CD14-positive monocyte (primary cell): Measurements from ENCODE around the gene RBM46. TPM values are rescaled to one million over a fixed set of nuclear protein-coding genes. Genes with fewer than 3 reads are reported as not detected.

ENCODE experiments used
- DNase-seq, 3 donors: peaks; one replicate each; pipeline ENCODE4 v3.0.0-alpha.2; 2011 to 2022
- H2AFZ ChIP-seq: 2 replicates; pipeline ENCODE4 v1.6.0; 2012; ENCODE audit warnings: mild to moderate bottlenecking, low read depth, low read length, inconsistent platforms; ENCODE audit not compliant: insufficient read depth, poor library complexity, severe bottlenecking
- H3K27ac ChIP-seq, 2 donors: 1 replicate in 1 of 2; 2 replicates in 1 of 2; pipeline ENCODE4 v1.5.1; 2012 to 2013; ENCODE audit warnings: low read length in 2 of 2, control low read depth in 1 of 2, inconsistent platforms in 1 of 2, low read depth in 1 of 2, mild to moderate bottlenecking in 1 of 2
- H3K27me3 ChIP-seq, 2 donors: one replicate each; pipeline versions ENCODE4 v1.6.0 to v1.6.1; 2011 to 2013; ENCODE audit warnings: low read length in 2 of 2; ENCODE audit not compliant: control insufficient read depth in 2 of 2, insufficient read depth in 2 of 2
- H3K36me3 ChIP-seq, 2 donors: replicated peaks in 1 of 2; 1 replicate in 1 of 2; 2 replicates in 1 of 2; pipeline versions ENCODE4 v1.5.1 to v1.6.1; 2012 to 2013; ENCODE audit warnings: low read length in 2 of 2, control low read depth in 1 of 2, inconsistent platforms in 1 of 2, mild to moderate bottlenecking in 1 of 2; ENCODE audit not compliant: insufficient read depth in 2 of 2, control insufficient read depth in 1 of 2
- H3K4me1 ChIP-seq, 2 donors: 1 replicate in 1 of 2; 2 replicates in 1 of 2; pipeline versions ENCODE4 v1.5.1 to v1.6.1; 2012 to 2013; ENCODE audit warnings: low read length in 2 of 2, control low read depth in 1 of 2, inconsistent platforms in 1 of 2, mild to moderate bottlenecking in 1 of 2, moderate library complexity in 1 of 2; ENCODE audit not compliant: insufficient read depth in 2 of 2, control insufficient read depth in 1 of 2
- H3K4me2 ChIP-seq: replicated peaks from 2 replicates; pipeline ENCODE3; 2012; ENCODE audit warnings: low read length, moderate library complexity, mild to moderate bottlenecking; ENCODE audit not compliant: poor library complexity, severe bottlenecking; ENCODE audit errors: extremely low read depth
- H3K4me3 ChIP-seq, 3 experiments: fragments of 200-600 bp in 1 of 3; sonication (generic) in 1 of 3; replicated peaks in 1 of 3; 1 replicate in 2 of 3; 2 replicates in 1 of 3; pipeline ENCODE4 v1.5.1; 2011 to 2013; ENCODE audit warnings: low read length in 3 of 3, mild to moderate bottlenecking in 3 of 3, control low read depth in 2 of 3, low read depth in 2 of 3, inconsistent platforms in 1 of 3, moderate library complexity in 1 of 3
- H3K79me2 ChIP-seq: 2 replicates; pipeline ENCODE4 v1.6.0; 2012; ENCODE audit warnings: mild to moderate bottlenecking, control low read depth, inconsistent platforms, low read length, moderate library complexity; ENCODE audit not compliant: insufficient read depth
- H3K9ac ChIP-seq: 2 replicates; pipeline ENCODE4 v1.6.0; 2017; ENCODE audit warnings: low read length, mild to moderate bottlenecking; ENCODE audit not compliant: insufficient read depth, poor library complexity, severe bottlenecking
- H3K9me3 ChIP-seq, 2 donors: replicated peaks in 1 of 2; 1 replicate in 1 of 2; 2 replicates in 1 of 2; pipeline versions ENCODE4 v1.5.1 to v1.6.1; 2012 to 2013; ENCODE audit warnings: low read length in 2 of 2, control low read depth in 1 of 2; ENCODE audit not compliant: control insufficient read depth in 1 of 2, insufficient read depth in 1 of 2
- H4K20me1 ChIP-seq: 2 replicates; pipeline ENCODE4 v1.6.0; 2012; ENCODE audit warnings: mild to moderate bottlenecking, low read length, control low read depth, moderate library complexity; ENCODE audit not compliant: insufficient read depth
- H3K27ac Mint-ChIP-seq, 7 donors: one replicate each; pipeline ENCODE4 v1.8.0; 2020; ENCODE audit warnings: mild to moderate bottlenecking in 7 of 7, mixed read lengths in 7 of 7, moderate library complexity in 6 of 7, inconsistent platforms in 2 of 7
- H3K27me3 Mint-ChIP-seq, 3 donors: one replicate each; pipeline ENCODE4 v1.8.0; 2021 to 2022; ENCODE audit warnings: low read depth in 3 of 3, mild to moderate bottlenecking in 3 of 3, mixed read lengths in 3 of 3, moderate library complexity in 3 of 3, inconsistent platforms in 1 of 3
- H3K36me3 Mint-ChIP-seq, 2 donors: one replicate each; pipeline ENCODE4 v1.8.0; 2020; ENCODE audit warnings: mixed read lengths in 2 of 2, inconsistent platforms in 1 of 2, mild to moderate bottlenecking in 1 of 2
- H3K4me1 Mint-ChIP-seq: one replicate; pipeline ENCODE4 v1.8.0; 2020; ENCODE audit warnings: mild to moderate bottlenecking, mixed read lengths
- H3K4me3 Mint-ChIP-seq, 2 donors: one replicate each; pipeline ENCODE4 v1.8.0; 2020; ENCODE audit warnings: mild to moderate bottlenecking in 2 of 2, mixed read lengths in 2 of 2, moderate library complexity in 1 of 2
- H3K9me3 Mint-ChIP-seq, 7 donors: one replicate each; pipeline ENCODE4 v1.8.0; 2020 to 2022; ENCODE audit warnings: mixed read lengths in 7 of 7, mild to moderate bottlenecking in 6 of 7, moderate library complexity in 6 of 7, inconsistent platforms in 2 of 7
- WGBS: methylation state at CpG from one replicate; pipeline ENCODE4 v1.1.5; 2013; ENCODE audit warnings: missing lambda C conversion rate; ENCODE audit not compliant: insufficient coverage; 5-methylcytosine and 5-hydroxymethylcytosine counted together
- intact Hi-C, 2 donors: fragments of 100-400 bp; cut with micrococcal nuclease; formaldehyde crosslinking; loops; one replicate each; pipeline versions ENCODE4 v1.15.0 to v1.15.1; 2023
- polyA plus RNA-seq, 3 donors: library from polyadenylated mRNA; depleted of rRNA in 1 of 3; unstranded in 2 of 3; stranded (reverse) in 1 of 3; fragments of 300-500 nt in 2 of 3; fragments of >200 nt in 1 of 3; fragmentation: Illumina TruSeq in 2 of 3; gene quantifications; 1 replicate in 2 of 3; 2 replicates in 1 of 3; pipeline ENCODE4 v1.2.3, GENCODE V29; 2012 to 2021
- TF ChIP-seq, protein P1 (sequence below): fragments of 200-600 bp; IDR thresholded peaks from one replicate; pipeline ENCODE4 v1.8.0; 2022; ENCODE audit warnings: antibody characterized with exemption, mild to moderate bottlenecking

RBM46 gene
- polyA plus RNA-seq, 3 donors: 0.04 TPM; not detected in 2

- Mint-ChIP-seq H3K4me1 (no peaks in the 10 kb centered on the region), H3K36me3 (no peaks in the 10 kb centered on the region), H3K27me3 (peaks cover 0 to 2% (median 0%) of the 10 kb centered on the region in 3 donors), H3K9me3 (peaks cover 0 to 5% (median 4%) of the 10 kb centered on the region in 7 donors), H3K4me3 (no peak overlapping the region), H3K27ac (no peak overlapping the region)
- no peak overlapping the region for H3K4me3 ChIP-seq
- H3K9me3 ChIP-seq: peaks cover 0 to 9% of the 10 kb centered on the region in 2 donors
- H3K36me3 ChIP-seq: no peaks in the 10 kb centered on the region
- no peaks in the 10 kb centered on the region for H3K4me1 ChIP-seq
- H2AFZ ChIP-seq: no peak overlapping the region
- TF ChIP-seq, protein P1, sequence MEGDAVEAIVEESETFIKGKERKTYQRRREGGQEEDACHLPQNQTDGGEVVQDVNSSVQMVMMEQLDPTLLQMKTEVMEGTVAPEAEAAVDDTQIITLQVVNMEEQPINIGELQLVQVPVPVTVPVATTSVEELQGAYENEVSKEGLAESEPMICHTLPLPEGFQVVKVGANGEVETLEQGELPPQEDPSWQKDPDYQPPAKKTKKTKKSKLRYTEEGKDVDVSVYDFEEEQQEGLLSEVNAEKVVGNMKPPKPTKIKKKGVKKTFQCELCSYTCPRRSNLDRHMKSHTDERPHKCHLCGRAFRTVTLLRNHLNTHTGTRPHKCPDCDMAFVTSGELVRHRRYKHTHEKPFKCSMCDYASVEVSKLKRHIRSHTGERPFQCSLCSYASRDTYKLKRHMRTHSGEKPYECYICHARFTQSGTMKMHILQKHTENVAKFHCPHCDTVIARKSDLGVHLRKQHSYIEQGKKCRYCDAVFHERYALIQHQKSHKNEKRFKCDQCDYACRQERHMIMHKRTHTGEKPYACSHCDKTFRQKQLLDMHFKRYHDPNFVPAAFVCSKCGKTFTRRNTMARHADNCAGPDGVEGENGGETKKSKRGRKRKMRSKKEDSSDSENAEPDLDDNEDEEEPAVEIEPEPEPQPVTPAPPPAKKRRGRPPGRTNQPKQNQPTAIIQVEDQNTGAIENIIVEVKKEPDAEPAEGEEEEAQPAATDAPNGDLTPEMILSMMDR: no peak
- DNase-seq: no peak
- H3K27ac ChIP-seq: no peak overlapping the region
- no peak overlapping the region for H3K9ac ChIP-seq
- no peaks in the 10 kb centered on the region for H3K27me3 ChIP-seq
- no peaks in the 10 kb centered on the region for H4K20me1 ChIP-seq
- no peak overlapping the region for H3K4me2 ChIP-seq
- H3K79me2 ChIP-seq: no peaks in the 10 kb centered on the region
- intact Hi-C loops: no loop called here
- 100% methylated on average over 4 of the region's 8 CpGs for WGBS
These were observed 57.6 kb downstream of the RBM46 start for GRCh38 chr4:154838694-154839093.

DNA sequence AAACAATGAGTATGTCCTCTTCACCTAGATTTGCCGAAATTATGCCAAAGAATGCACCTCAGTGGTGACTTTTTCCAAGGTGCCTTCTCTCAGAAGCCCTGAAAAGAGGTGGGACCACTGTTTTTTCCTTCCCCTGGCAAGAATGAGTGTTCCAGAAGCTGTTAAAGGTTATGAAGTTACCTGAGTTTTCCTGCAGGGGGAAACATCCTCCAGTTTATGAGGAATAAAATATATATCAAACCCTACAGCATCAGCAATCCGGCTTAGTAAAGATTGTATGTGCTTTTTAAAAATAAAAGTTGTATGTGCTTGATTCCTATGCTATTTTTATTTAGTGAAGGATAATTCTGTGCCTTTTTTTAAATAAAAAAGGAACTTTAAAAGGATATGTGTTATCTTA lies 73.3 kb downstream of the RBM46 start:
- no peaks in the 10 kb centered on the region for H3K9me3 ChIP-seq
- H3K36me3 ChIP-seq: no peaks in the 10 kb centered on the region
- H3K27ac ChIP-seq: no peak overlapping the region
- no CpG with 5 or more reads among the region's 2 CpGs for WGBS
- H3K27me3 Mint-ChIP-seq: peaks cover 0 to 3% (median 1%) of the 10 kb centered on the region in 3 donors
- H2AFZ ChIP-seq: no peak overlapping the region
- TF ChIP-seq, protein P1: no peak
- no peak overlapping the region for H3K27ac Mint-ChIP-seq
- no peak overlapping the region for H3K4me3 Mint-ChIP-seq
- H3K4me1 ChIP-seq: no peaks in the 10 kb centered on the region
- H3K9ac ChIP-seq: no peak overlapping the region
- no peaks in the 10 kb centered on the region for H3K4me1 Mint-ChIP-seq
- no peaks in the 10 kb centered on the region for H3K79me2 ChIP-seq
- H3K27me3 ChIP-seq: no peaks in the 10 kb centered on the region
- no peak overlapping the region for H3K4me3 ChIP-seq
- no peaks in the 10 kb centered on the region for H4K20me1 ChIP-seq
- peaks cover 0 to 4% (median 1%) of the 10 kb centered on the region in 7 donors for H3K9me3 Mint-ChIP-seq
- DNase-seq: no peak
- no peak overlapping the region for H3K4me2 ChIP-seq
- no peaks in the 10 kb centered on the region for H3K36me3 Mint-ChIP-seq
- intact Hi-C loops: no loop called here
